AG04450 (cell line): ENCODE data around the gene CACNG3. TPM values are rescaled to one million over a fixed set of nuclear protein-coding genes. Genes with fewer than 3 reads are reported as not detected.
"Not testable (repeated sequence)": the region's sequence is repeated elsewhere in the genome, so short reads cannot be mapped to it uniquely, and the experiment has no call there.

Experiments used
- CTCF ChIA-PET: fragments of 300-600, 350-600 bp; formaldehyde crosslinking; extraction: SDS; loops from one replicate; lab custom pipeline; 2022; ENCODE audit warnings: antibody characterized with exemption, inconsistent platforms; lab: Charles Lee
- POLR2A ChIA-PET: fragments of 350-600 bp; formaldehyde crosslinking; extraction: SDS; loops from one replicate; lab custom pipeline; 2021; ENCODE audit warnings: antibody characterized with exemption, inconsistent platforms; lab: Yijun Ruan, JAX
- DNase-seq: peaks from one replicate; pipeline ENCODE4 v3.0.0-alpha.2; 2011; ENCODE audit warnings: low read depth, low spot score
- H3K27ac ChIP-seq: one replicate; pipeline ENCODE4 v1.5.1; 2012; ENCODE audit warnings: low read depth, low read length, control low read depth
- H3K27me3 ChIP-seq: one replicate; pipeline ENCODE4 v1.6.0; 2012; ENCODE audit warnings: low read length; ENCODE audit not compliant: control insufficient read depth, insufficient read depth
- H3K4me3 ChIP-seq: 2 replicates; pipeline ENCODE4 v1.5.1; 2011; ENCODE audit warnings: mild to moderate bottlenecking, low read depth, low read length, control low read depth
- H3K9me3 ChIP-seq: 2 replicates; pipeline ENCODE4 v1.5.1; 2012; ENCODE audit warnings: low read length; ENCODE audit not compliant: control insufficient read depth, insufficient read depth
- polyA plus RNA-seq: library from polyadenylated mRNA; depleted of rRNA; stranded (reverse); fragments of >200 nt; gene quantifications from 2 replicates; pipeline ENCODE4 v1.2.3, GENCODE V29; 2011
- TF ChIP-seq, protein P1 (sequence below): IDR thresholded peaks from 2 replicates; pipeline ENCODE4 v1.5.1; 2011; ENCODE audit warnings: low read depth, low read length, control low read depth, inconsistent platforms

The CACNG3 gene
- polyA plus RNA-seq, 1 experiment, result not detected

DNA sequence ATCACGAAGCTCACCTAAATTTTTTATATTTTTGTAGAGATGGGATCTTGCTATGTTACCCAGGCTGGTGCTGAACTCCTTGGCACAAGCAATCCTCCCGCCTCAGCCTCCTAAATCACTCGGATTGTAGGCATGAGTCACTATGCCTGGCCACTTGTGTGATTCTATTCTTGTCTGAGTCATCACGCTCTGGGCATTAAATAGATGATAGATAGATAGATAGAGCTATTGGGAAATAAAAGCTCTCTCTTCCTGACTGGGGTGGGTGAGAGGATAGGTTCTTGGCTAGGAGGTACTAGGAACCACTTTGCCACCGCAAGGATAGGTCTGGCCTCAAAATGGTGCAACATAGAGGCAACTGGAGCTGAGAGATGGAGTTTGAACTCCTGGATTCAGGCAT, 21.4 kb upstream of the CACNG3 start:
- no peak for DNase-seq
- no peaks in the 10 kb centered on the region for H3K27me3 ChIP-seq
- H3K4me3 ChIP-seq, result no peak overlapping the region
- TF ChIP-seq, protein P1, sequence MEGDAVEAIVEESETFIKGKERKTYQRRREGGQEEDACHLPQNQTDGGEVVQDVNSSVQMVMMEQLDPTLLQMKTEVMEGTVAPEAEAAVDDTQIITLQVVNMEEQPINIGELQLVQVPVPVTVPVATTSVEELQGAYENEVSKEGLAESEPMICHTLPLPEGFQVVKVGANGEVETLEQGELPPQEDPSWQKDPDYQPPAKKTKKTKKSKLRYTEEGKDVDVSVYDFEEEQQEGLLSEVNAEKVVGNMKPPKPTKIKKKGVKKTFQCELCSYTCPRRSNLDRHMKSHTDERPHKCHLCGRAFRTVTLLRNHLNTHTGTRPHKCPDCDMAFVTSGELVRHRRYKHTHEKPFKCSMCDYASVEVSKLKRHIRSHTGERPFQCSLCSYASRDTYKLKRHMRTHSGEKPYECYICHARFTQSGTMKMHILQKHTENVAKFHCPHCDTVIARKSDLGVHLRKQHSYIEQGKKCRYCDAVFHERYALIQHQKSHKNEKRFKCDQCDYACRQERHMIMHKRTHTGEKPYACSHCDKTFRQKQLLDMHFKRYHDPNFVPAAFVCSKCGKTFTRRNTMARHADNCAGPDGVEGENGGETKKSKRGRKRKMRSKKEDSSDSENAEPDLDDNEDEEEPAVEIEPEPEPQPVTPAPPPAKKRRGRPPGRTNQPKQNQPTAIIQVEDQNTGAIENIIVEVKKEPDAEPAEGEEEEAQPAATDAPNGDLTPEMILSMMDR, result no peak
- peaks cover 7% of the 10 kb centered on the region; the same call in 1 of the 2 replicates for H3K9me3 ChIP-seq
- POLR2A ChIA-PET, result no interaction called here
- H3K27ac ChIP-seq, result no peak overlapping the region
- CTCF ChIA-PET, result no interaction called here

DNA sequence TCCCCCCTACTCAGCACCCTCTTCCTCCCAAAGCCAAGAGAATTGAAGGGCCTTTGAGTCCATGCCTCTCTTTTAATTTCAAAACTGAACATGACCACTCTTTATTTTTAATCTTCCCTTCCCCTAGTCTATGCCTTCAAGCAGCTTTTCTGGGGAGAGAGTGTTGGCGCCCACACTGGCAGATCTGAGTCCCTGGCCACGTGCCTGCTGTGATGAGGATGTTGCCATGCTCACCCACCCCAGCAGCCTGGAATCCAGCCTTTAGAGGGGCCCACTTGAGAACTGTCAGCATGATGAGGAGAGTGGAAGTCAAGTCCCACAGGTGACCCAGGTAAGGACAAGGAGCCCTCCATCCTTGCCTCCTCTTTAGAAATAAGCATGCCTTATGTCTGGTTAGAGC, 20.3 kb upstream of the CACNG3 start:
- Histone ChIP-seq H3K4me3 (no peak overlapping the region), H3K27ac (no peak overlapping the region), H3K27me3 (no peaks in the 10 kb centered on the region), H3K9me3 (peaks cover 6% of the 10 kb centered on the region; the same call in 1 of the 2 replicates)
- TF ChIP-seq, protein P1, result no peak
- CTCF ChIA-PET, result no interaction called here
- no peak for DNase-seq
- POLR2A ChIA-PET, result no interaction called here

DNA sequence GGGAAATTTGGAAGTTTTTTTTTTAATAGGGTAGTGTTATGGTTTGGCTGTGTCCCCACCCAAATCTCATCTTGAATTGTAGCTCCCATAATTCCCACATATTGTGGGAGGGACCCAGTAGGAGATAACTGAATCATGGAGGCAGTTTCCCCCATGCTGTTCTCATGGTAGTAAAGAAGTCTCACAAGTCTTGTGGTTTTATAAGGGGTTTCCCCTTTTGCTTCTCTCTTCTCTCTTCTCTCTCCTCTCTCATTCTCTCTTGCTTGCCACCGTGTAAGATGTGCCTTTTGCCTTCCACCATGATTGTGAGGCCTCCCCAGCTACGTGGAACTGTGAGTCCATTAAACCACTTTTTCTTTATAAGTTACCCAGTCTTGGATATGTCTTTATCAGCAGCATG, 17.3 kb upstream of the CACNG3 start:
- DNase-seq, H3K9me3 ChIP-seq, H3K27ac ChIP-seq, H3K27me3 ChIP-seq, CTCF ChIA-PET, H3K4me3 ChIP-seq, POLR2A ChIA-PET: not testable (repeated sequence)

DNA sequence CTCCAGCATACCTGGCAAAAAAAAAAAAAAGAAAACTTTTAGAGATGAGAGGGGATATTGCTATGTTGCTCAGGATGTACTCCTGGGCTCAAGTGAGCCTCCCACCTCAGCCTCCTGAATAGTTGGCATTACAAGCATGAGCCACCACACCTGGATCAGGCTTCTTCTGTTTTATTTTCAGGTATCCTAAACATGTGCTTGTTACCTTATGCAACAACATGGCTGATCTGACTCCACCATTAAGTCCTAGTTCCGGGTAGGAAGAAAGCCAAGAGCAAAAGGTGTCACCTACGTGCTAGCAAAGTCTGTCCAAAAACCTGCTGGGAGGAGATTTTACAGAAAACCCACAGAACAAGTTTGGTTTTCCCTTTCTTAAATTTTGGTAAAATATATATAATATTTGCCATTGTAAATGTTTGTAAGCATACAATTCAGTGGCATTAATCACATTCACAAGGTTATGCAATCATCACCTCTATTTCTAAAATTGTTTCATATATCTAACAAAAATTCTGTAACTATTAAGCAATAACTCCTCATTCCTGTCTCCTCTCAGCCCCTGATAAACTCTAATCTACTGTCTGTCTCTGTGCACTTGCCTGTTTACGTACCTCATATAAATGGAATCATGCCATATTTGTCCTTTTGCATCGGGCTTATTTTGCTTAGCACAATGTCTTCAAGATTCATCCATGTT, 9.1 kb upstream of the CACNG3 start:
- H3K27me3 ChIP-seq, result no peaks in the 10 kb centered on the region
- ChIA-PET POLR2A (no interaction called here), CTCF (no interaction called here)
- no peak overlapping the region for H3K4me3 ChIP-seq
- no peak overlapping the region for H3K27ac ChIP-seq
- no peak for DNase-seq
- H3K9me3 ChIP-seq, result no peaks in the 10 kb centered on the region
- TF ChIP-seq, protein P1, result no peak

DNA sequence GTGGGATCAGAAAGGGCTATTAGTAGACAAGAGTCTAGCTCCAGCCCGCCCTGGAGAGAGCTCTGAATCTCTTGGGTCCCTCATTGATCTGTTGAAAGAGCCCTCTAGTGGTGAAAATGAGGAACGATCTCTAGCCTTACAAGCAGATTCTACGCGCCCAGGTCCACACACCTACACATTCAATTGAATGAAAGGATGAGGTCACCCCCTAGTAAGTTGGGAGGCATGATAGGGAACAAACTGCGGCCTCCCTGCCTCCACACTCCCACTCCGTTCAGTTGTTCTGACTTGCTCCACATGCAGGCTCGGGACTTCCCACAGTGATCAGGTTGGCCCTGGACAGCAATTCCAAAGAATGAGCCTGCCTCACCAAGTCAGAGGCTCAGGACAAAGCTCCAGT, 2.9 kb upstream of the CACNG3 start:
- no peak for DNase-seq
- POLR2A ChIA-PET, result no interaction called here
- TF ChIP-seq, protein P1, result peak; percentile 64
- Histone ChIP-seq H3K4me3 (no peak overlapping the region), H3K9me3 (peaks cover 9% of the 10 kb centered on the region; the same call in 1 of the 2 replicates), H3K27me3 (no peaks in the 10 kb centered on the region), H3K27ac (no peak overlapping the region)
- CTCF ChIA-PET, result interaction anchor here (0.7 to 2.0 kb wide), 6 partner anchors 45 to 553 kb away, joined by 3 to 9 read pairs (median 5); no protein-coding TSS in a partner anchor
